AG10803 (cell line): Measurements from ENCODE around the gene SEZ6.

Source experiments
- DNase-seq: peaks from one replicate; pipeline ENCODE4 v3.0.0; 2010; ENCODE audit warnings: low read depth
- H3K4me3 ChIP-seq: 2 replicates; pipeline ENCODE4 v1.5.1; 2011; ENCODE audit warnings: mild to moderate bottlenecking, low read length, control low read depth
- TF ChIP-seq, protein P1 (sequence below): conservative IDR thresholded peaks from 2 replicates; pipeline ENCODE4 v1.5.1; 2011; ENCODE audit warnings: mild to moderate bottlenecking, low read length, control low read depth, inconsistent platforms

Gene SEZ6

DNA sequence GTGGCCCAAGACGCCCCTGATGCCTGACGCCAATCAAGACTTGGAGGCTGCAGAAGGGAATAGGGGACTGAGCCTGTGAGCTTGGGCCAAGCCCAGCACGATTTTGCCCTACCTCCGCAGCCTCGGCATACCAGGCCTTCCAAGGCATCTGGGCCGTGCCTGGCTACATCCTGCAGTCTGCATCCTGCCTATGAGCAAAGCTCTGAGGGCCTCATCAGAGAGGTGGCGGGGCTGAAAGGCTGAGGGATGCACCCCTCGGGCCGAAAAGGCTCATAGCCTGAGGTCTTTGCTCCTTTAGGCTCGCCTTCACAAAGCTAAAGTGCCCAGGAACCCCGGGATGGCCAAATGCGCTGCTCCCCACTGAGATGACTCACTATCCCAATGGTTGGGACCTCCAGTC is 2.5 kb downstream of the SEZ6 start:
- TF ChIP-seq, protein P1, sequence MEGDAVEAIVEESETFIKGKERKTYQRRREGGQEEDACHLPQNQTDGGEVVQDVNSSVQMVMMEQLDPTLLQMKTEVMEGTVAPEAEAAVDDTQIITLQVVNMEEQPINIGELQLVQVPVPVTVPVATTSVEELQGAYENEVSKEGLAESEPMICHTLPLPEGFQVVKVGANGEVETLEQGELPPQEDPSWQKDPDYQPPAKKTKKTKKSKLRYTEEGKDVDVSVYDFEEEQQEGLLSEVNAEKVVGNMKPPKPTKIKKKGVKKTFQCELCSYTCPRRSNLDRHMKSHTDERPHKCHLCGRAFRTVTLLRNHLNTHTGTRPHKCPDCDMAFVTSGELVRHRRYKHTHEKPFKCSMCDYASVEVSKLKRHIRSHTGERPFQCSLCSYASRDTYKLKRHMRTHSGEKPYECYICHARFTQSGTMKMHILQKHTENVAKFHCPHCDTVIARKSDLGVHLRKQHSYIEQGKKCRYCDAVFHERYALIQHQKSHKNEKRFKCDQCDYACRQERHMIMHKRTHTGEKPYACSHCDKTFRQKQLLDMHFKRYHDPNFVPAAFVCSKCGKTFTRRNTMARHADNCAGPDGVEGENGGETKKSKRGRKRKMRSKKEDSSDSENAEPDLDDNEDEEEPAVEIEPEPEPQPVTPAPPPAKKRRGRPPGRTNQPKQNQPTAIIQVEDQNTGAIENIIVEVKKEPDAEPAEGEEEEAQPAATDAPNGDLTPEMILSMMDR = no peak
- no peak overlapping the region for H3K4me3 ChIP-seq
- no peak for DNase-seq

DNA sequence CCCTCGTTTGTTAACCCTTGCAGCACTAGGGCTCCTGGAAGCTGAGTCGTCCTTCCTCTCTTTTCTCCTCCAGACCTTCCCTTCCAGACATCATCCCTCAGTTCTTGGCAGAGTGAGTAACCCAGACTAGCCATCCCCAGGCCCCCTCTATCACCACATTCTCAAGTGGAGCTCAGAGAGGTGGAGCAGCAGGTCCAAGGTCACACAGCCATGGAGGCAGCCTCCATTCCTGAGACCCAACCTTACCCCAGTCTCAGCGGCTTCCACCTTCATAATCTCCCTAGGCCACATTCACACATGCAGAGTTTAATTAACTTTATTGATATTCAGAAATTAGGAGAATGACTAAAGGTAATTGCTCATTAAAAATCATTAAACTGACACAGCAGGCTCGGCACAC is 3.0 kb downstream of the SEZ6 start:
- no peak overlapping the region for H3K4me3 ChIP-seq
- no peak for DNase-seq
- TF ChIP-seq, protein P1 = no peak

DNA sequence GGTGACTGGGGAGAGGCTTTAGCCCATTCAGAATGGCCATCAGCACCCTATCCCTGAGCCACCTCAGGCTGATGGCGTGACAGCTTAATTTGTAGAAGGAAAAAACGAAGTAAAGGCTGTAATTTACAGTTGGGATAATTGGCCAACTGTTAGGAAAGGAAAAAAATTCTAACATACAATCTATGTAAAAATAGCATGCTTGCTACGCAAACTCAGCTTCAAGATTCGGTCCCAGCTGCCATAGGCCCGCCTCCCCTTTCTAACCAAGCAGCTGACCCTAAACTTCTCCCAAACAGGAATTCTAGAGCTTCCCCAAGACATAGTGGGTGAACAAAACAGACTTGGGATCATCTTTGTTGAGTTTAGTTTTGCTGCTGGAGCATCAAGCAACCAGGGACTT is 4.9 kb downstream of the SEZ6 start:
- H3K4me3 ChIP-seq = no peak overlapping the region
- TF ChIP-seq, protein P1 = no peak
- no peak for DNase-seq

DNA sequence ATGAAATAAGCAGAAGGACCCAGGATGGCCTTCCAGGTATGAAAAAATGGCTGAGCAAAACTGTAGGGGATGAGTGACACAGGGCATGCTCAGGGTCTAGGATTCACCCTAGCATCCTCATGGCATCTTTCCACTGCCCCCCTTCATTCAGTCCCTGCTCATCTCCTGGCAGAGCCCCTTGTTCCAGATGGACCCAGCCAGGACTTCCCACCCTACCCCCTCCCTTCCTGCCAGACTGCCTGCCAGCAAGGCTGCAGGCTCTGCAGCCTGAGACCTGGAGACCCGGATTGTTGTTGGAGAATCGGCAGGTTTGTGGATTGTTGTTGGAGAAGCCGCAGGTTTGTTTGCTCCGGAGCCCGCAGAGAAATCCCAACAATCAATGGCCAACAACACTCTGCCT is 6.6 kb downstream of the SEZ6 start:
- TF ChIP-seq, protein P1 = no peak
- DNase-seq = no peak
- H3K4me3 ChIP-seq = no peak overlapping the region

DNA sequence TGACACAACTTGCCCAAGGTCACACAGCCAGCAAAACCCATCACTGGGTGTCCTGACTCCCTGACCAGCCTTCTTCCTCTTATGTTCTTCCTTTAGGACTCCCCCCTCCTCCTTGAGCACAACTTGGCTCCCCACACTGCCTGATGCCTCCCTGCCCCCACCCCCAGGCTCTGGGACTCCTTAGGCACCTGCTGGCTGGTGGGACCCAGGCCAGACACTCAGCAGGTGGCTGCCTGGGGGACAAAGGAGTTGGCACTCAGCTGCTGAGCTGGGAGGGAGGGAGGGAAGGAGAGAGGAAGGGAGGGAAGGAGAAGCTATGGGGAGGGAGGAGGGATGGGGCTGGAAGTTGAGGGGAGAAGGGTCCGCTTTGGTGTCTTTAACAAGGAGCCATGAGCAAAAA is 8.0 kb downstream of the SEZ6 start:
- H3K4me3 ChIP-seq = no peak overlapping the region

DNA sequence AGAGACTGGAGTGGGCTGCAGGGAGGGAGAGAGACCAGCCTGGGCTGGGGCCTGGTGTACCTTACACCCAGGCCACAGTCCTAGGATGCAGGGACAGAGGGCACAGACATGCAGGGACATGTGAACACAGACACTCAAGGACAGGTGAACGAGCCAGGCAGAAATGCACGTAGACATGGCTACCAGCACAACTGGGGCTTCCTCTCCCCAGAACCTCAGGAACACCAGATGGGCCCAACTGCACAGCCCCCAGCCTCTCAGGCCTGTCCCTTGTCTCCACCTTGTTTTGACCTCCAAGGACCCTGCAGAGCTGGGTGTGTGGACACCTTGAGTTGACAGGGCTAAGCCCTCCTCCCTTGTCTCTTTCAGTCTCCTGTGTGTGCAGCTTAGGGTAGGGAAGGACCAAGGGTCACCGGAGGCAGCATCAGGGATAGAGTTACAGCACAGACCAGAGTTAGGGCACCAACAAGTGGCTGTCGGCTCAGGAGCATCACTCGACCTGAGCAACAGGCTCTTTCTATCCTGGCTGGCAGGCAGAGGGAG is 9.2 kb downstream of the SEZ6 start:
- TF ChIP-seq, protein P1 = no peak
- H3K4me3 ChIP-seq = no peak overlapping the region
- DNase-seq = no peak

More for the DNA sequence above, 8.0 kb downstream of the SEZ6 start:
- DNase-seq = no peak
- TF ChIP-seq, protein P1 = no peak

DNA sequence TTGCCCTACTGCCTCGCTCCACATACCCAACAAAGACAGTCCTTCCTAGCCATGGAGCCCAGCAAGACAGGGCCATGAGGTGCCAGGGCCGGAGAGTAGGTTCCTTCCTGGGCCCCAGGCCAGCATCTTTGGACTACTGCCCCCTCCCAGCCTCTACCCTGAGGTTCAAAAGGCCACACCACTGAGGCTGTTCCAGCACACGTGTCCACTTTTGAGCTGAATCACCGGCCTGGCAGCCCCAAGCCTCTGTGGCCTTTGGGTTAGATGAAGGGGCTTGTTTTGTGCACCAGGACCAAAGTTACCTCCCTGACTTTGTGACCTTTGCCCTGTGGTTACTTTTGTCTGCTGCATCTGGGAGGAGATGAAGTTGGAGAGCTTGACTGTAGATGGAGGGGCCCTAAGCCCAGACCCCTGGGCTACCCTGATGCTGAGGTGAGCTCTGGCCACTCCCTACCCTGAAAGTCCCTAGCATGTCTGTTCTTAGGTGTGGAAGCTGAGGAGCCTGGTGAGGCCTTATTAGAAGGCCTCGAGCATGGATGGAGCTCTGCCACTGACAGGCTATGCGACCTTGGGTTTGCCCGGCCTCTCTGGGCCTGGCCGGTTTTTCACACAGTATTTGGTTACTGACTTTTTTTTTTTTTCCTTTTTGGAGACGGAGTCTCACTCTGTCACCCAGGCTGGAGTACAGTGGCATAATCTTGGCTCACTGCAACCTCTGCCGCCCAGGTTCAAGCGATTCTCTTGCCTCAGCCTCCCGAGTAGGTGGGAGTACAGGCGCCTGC is 12.0 kb downstream of the SEZ6 start:
- no peak for DNase-seq
- TF ChIP-seq, protein P1 = no peak
- H3K4me3 ChIP-seq = no peak overlapping the region
